Measurements from ENCODE around the gene TMUB1.
A peak's percentile ranks its signal among the peaks of the same experiment; 100 is the strongest.

The TMUB1 gene

GRCh38 chr7:151053096-151053495 lies 30.2 kb downstream of the TMUB1 start:
- no peak for TF ChIP-seq CTCF (IDR thresholded peaks at IDR 0.05; ENCODE audit: insufficient read depth, low read length, poor library complexity, severe bottlenecking)
- Histone ChIP-seq H3K36me3 (ENCODE audit: control insufficient read depth, insufficient read depth, low read length) (peaks cover 3% of the 10 kb centered on the region), H3K4me3 (replicated peaks; ENCODE audit: low read depth, low read length) (no peak overlapping the region), H3K27me3 (replicated peaks; ENCODE audit: control insufficient read depth, insufficient read depth, low read length) (no peaks in the 10 kb centered on the region)
- no peak for DNase-seq (ENCODE audit: extremely low read depth, insufficient read length)

GRCh38 chr7:151051108-151051507 lies 32.2 kb downstream of the TMUB1 start:
- peak; percentile 47 for DNase-seq (ENCODE audit: extremely low read depth, insufficient read length)
- peaks cover 3% of the 10 kb centered on the region for H3K36me3 ChIP-seq (ENCODE audit: control insufficient read depth, insufficient read depth, low read length)
- TF ChIP-seq CTCF (IDR thresholded peaks at IDR 0.05; ENCODE audit: insufficient read depth, low read length, poor library complexity, severe bottlenecking), result no peak
- H3K4me3 ChIP-seq (replicated peaks; ENCODE audit: low read depth, low read length), result no peak overlapping the region
- H3K27me3 ChIP-seq (replicated peaks; ENCODE audit: control insufficient read depth, insufficient read depth, low read length), result no peaks in the 10 kb centered on the region

DNA sequence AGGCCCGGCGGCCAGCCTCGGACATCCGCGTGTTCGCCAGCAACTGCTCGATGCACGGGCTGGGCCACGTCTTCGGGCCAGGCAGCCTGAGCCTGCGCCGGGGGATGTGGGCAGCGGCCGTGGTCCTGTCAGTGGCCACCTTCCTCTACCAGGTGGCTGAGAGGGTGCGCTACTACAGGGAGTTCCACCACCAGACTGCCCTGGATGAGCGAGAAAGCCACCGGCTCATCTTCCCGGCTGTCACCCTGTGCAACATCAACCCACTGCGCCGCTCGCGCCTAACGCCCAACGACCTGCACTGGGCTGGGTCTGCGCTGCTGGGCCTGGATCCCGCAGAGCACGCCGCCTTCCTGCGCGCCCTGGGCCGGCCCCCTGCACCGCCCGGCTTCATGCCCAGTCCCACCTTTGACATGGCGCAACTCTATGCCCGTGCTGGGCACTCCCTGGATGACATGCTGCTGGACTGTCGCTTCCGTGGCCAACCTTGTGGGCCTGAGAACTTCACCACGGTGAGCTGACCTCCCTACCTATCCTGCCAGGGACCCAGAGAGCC lies 34.3 kb downstream of the TMUB1 start:
- DNase-seq (ENCODE audit: extremely low read depth, insufficient read length), result no peak
- Histone ChIP-seq H3K27me3 (replicated peaks; ENCODE audit: control insufficient read depth, insufficient read depth, low read length) (no peaks in the 10 kb centered on the region), H3K36me3 (ENCODE audit: control insufficient read depth, insufficient read depth, low read length) (peaks cover 2% of the 10 kb centered on the region), H3K4me3 (replicated peaks; ENCODE audit: low read depth, low read length) (no peak overlapping the region)
- TF ChIP-seq CTCF (IDR thresholded peaks at IDR 0.05; ENCODE audit: insufficient read depth, low read length, poor library complexity, severe bottlenecking), result no peak

DNA sequence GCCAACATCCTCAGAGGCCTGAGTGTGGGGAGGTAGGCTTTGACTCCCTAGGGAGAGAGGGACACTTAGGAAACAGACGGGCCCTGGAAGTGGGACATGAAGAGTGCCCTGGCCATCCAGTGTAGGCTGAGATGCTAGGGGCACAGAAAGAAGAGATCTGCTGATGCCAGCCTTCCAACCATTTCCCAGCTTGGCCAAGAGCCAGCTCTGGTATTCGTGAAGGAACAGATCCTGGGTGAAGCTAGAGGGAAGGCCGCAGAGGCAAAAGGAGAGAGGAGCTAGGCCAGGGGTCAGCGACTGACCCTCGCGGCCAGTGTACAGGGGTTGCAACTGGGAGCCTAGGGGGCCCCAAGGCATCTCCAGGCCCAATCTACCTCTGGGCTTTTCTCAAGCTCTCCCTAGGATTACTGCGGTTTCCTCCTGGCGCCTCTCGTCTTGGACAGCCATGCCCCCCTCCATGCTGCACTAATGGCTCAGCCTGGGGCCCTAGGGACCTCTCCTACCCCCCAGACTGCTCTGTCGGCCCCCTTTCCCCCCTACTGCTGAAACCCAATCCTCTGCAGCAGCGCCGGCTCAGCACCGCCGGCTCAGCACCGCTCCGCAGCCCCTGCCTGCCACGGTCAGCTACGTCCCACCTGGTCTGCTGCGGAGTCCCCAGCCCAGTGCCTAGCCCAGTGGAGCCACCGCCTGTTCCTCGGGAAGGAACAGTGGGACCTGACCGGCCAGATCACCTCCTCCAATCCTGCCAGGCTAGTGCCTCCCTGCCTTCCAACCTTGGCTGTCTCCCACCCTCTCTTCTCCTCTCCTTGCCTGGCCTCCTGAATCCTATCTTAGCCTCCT lies 35.1 kb downstream of the TMUB1 start, which contains the start of gene ASIC3:
ASIC3 (plus strand) TSS at position 556 of the 840 bp plus-strand sequence. CDS start 355 bp downstream, outside the sequence.
- Histone ChIP-seq H3K4me3 (replicated peaks; ENCODE audit: low read depth, low read length) (no peak within 1 kb of the TSS), H3K27me3 (replicated peaks; ENCODE audit: control insufficient read depth, insufficient read depth, low read length) (no peaks in the 10 kb centered on the region), H3K36me3 (ENCODE audit: control insufficient read depth, insufficient read depth, low read length) (peaks cover 2% of the 10 kb centered on the region)
- no peak for DNase-seq (ENCODE audit: extremely low read depth, insufficient read length)
- TF ChIP-seq CTCF (IDR thresholded peaks at IDR 0.05; ENCODE audit: insufficient read depth, low read length, poor library complexity, severe bottlenecking), result no peak

DNA sequence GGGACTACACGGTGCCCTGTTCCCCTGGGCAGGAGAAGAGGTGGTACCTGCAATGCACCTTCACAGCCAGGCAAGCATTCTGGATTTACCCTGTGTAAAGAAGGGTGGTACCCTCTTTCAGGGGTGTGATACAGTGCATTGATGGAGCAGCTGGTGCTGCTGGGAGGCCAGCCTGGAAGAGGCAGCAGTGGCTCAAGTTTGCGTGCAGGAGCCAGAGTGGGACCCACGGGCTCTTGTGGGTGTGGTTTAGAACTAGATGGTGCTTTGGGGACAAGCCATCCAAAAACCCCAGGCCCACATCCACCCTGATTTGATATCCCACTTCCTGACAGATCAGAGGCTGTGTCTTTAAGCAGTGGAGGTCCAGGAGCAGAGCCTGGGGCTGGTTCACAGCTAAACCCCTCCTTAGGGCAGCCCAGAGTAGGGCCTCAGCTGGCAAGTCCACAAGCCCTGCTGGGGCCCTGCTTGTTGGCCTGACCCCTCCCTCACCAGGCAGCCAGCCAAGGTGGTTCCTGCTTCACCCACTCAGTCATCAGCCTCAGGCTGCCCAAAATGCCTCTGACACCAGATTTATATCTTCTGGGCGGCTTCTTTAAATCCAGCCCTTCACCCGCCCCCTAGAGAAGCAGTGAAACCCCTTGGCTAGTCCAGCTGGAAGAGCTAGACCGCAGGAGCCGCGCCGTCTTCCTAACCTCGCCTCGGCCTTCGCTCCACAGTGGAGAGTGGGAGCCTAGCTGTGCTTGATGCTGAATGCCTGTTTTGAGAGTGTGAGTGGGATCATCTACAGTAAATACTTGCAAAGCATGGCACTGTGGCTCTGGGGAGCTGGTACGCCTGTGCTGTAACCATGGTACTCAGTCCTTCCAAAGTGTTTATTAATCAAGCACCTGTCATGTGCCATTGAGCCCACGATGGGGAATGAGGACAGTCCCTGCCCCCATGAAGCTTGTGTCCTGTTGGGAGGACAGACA lies 36.4 kb downstream of the TMUB1 start:
- TF ChIP-seq CTCF (IDR thresholded peaks at IDR 0.05; ENCODE audit: insufficient read depth, low read length, poor library complexity, severe bottlenecking), result no peak
- DNase-seq (ENCODE audit: extremely low read depth, insufficient read length), result no peak
- Histone ChIP-seq H3K4me3 (replicated peaks; ENCODE audit: low read depth, low read length) (no peak overlapping the region), H3K36me3 (ENCODE audit: control insufficient read depth, insufficient read depth, low read length) (peaks cover 2% of the 10 kb centered on the region), H3K27me3 (replicated peaks; ENCODE audit: control insufficient read depth, insufficient read depth, low read length) (no peaks in the 10 kb centered on the region)
